Panc1 (cell line): ENCODE measurements around the gene DOCK4.

Experiments used
- POLR2AphosphoS5 ChIP-seq: IDR thresholded peaks from 2 replicates; pipeline ENCODE4 v1.6.1; 2012; ENCODE audit warnings: mild to moderate bottlenecking, low read depth, low read length, moderate library complexity
- REST ChIP-seq, 2 experiments: IDR thresholded peaks; 2 replicates each; pipeline ENCODE4 v1.6.1; 2011 to 2012; ENCODE audit warnings: low read depth in 2 of 2, control low read depth in 1 of 2, low read length in 1 of 2, mild to moderate bottlenecking in 1 of 2, moderate library complexity in 1 of 2; ENCODE audit not compliant: insufficient read depth in 1 of 2
- SIN3A ChIP-seq: IDR thresholded peaks from 2 replicates; pipeline ENCODE4 v1.6.1; 2012; ENCODE audit warnings: low read depth, mild to moderate bottlenecking, low read length, moderate library complexity, borderline replicate concordance; ENCODE audit not compliant: insufficient read depth
- TF ChIP-seq, protein P1 (sequence below): fragments of 450-650 bp; IDR thresholded peaks from 2 replicates; pipeline ENCODE4 v1.5.1; 2017; ENCODE audit warnings: mild to moderate bottlenecking

- TF ChIP-seq, protein P1, sequence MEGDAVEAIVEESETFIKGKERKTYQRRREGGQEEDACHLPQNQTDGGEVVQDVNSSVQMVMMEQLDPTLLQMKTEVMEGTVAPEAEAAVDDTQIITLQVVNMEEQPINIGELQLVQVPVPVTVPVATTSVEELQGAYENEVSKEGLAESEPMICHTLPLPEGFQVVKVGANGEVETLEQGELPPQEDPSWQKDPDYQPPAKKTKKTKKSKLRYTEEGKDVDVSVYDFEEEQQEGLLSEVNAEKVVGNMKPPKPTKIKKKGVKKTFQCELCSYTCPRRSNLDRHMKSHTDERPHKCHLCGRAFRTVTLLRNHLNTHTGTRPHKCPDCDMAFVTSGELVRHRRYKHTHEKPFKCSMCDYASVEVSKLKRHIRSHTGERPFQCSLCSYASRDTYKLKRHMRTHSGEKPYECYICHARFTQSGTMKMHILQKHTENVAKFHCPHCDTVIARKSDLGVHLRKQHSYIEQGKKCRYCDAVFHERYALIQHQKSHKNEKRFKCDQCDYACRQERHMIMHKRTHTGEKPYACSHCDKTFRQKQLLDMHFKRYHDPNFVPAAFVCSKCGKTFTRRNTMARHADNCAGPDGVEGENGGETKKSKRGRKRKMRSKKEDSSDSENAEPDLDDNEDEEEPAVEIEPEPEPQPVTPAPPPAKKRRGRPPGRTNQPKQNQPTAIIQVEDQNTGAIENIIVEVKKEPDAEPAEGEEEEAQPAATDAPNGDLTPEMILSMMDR, result no peak
- TF ChIP-seq SIN3A (no peak), POLR2AphosphoS5 (no peak), REST (IDR thresholded peaks at IDR 0.05; ENCODE audit: insufficient read depth in 1 of 2, low read depth in 2 of 2, low read length in 1 of 2) (no peak)
Measured at GRCh38 chr7:111937163-111937562, 269.0 kb downstream of the DOCK4 start.
